ENCODE results near the gene SYNJ1.

DNA sequence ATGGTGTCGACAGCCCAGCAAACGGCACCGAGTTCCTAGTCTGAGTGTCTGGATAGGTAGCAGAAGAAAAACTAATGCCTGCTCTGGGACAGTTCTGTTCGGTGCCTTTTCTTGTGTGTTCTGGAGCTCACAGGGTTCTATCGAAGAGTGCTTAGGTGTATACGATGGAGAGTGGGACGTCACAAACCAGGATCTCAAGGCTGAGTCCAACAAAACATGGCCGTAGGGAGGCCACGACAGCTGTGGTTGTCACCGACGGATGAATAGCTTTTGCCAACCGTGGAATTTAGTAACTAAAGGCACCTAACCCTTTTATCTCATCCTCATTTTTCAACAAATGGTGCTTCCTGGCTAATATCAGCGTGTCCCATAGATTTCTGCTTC is 635 bp upstream of the SYNJ1 start:
- TF ChIP-seq, protein P1, sequence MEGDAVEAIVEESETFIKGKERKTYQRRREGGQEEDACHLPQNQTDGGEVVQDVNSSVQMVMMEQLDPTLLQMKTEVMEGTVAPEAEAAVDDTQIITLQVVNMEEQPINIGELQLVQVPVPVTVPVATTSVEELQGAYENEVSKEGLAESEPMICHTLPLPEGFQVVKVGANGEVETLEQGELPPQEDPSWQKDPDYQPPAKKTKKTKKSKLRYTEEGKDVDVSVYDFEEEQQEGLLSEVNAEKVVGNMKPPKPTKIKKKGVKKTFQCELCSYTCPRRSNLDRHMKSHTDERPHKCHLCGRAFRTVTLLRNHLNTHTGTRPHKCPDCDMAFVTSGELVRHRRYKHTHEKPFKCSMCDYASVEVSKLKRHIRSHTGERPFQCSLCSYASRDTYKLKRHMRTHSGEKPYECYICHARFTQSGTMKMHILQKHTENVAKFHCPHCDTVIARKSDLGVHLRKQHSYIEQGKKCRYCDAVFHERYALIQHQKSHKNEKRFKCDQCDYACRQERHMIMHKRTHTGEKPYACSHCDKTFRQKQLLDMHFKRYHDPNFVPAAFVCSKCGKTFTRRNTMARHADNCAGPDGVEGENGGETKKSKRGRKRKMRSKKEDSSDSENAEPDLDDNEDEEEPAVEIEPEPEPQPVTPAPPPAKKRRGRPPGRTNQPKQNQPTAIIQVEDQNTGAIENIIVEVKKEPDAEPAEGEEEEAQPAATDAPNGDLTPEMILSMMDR (IDR thresholded peaks at IDR 0.05): no peak
- TF ChIP-seq POLR2A (IDR thresholded peaks at IDR 0.05): no peak
